HEK293 (cell line): Measurements from ENCODE around the gene RNF212.

Experiments used
- CTCF ChIA-PET: fragments of 350-600 bp; formaldehyde crosslinking; extraction: SDS; loops from one replicate; lab custom pipeline; 2021; ENCODE audit warnings: antibody characterized with exemption; lab: Yijun Ruan, JAX
- POLR2A ChIA-PET: fragments of 300-600 bp; formaldehyde crosslinking; extraction: SDS; loops from one replicate; lab custom pipeline; 2020; ENCODE audit warnings: antibody characterized with exemption, inconsistent platforms; lab: Yijun Ruan, JAX
- H3K27ac ChIP-seq: fragments of 200-500 bp; sonication (Bioruptor generic); 2 replicates; pipeline ENCODE4 v1.5.1; 2014; ENCODE audit warnings: low read depth, low read length, control low read depth, inconsistent platforms; ENCODE audit errors: extremely low read depth
- H3K36me3 ChIP-seq, 2 experiments: fragments of 200-500 bp in 1 of 2; sonication (Bioruptor generic) in 1 of 2; 1 replicate in 1 of 2; 2 replicates in 1 of 2; pipeline ENCODE4 v1.5.1; 2014 to 2017; ENCODE audit warnings: inconsistent platforms in 2 of 2, low read length in 2 of 2; ENCODE audit not compliant: control insufficient read depth in 2 of 2, insufficient read depth in 1 of 2
- H3K4me1 ChIP-seq: fragments of 200-500 bp; sonication (Bioruptor generic); 2 replicates; pipeline ENCODE4 v1.5.1; 2014; ENCODE audit warnings: mild to moderate bottlenecking, low read length, inconsistent platforms; ENCODE audit not compliant: control insufficient read depth, insufficient read depth
- H3K4me3 ChIP-seq: 2 replicates; pipeline ENCODE4 v1.5.1; 2011; ENCODE audit warnings: low read depth, mild to moderate bottlenecking, control low read depth, low read length, moderate library complexity
- H3K9me3 ChIP-seq: fragments of 200-500 bp; sonication (Bioruptor generic); 2 replicates; pipeline ENCODE4 v1.5.1; 2014; ENCODE audit warnings: low read depth, low read length, inconsistent platforms; ENCODE audit not compliant: control insufficient read depth, insufficient read depth
- BCL11A ChIP-seq: fragments of 450-650 bp; formaldehyde crosslinking; IDR thresholded peaks from 2 replicates; pipeline ENCODE4 v1.5.1; 2016; ENCODE audit warnings: low read depth, missing biosample characterization, missing genetic modification characterization
- HOXC10 ChIP-seq: sonication (generic); formaldehyde crosslinking; IDR thresholded peaks from 2 replicates; pipeline ENCODE4 v1.8.1; 2023; ENCODE audit warnings: mild to moderate bottlenecking, missing genetic modification reagents
- ZBTB10 ChIP-seq: fragments of 450-650 bp; formaldehyde crosslinking; IDR thresholded peaks from 2 replicates; pipeline ENCODE4 v1.5.1; 2016; ENCODE audit warnings: missing biosample characterization, missing genetic modification characterization
- ZFP3 ChIP-seq: fragments of 450-650 bp; formaldehyde crosslinking; IDR thresholded peaks from 2 replicates; pipeline ENCODE4 v1.5.1; 2016; ENCODE audit warnings: low read depth, missing biosample characterization, missing genetic modification characterization
- ZFP37 ChIP-seq: fragments of 450-650 bp; formaldehyde crosslinking; IDR thresholded peaks from 2 replicates; pipeline ENCODE4 v1.5.1; 2016; ENCODE audit warnings: missing biosample characterization, missing genetic modification characterization
- ZNF112 ChIP-seq: fragments of 450-650 bp; formaldehyde crosslinking; IDR thresholded peaks from 2 replicates; pipeline ENCODE4 v1.5.0; 2017; ENCODE audit warnings: missing biosample characterization, missing genetic modification characterization
- ZNF114 ChIP-seq: fragments of 450-650 bp; formaldehyde crosslinking; IDR thresholded peaks from 2 replicates; pipeline ENCODE4 v1.5.0; 2017; ENCODE audit warnings: missing biosample characterization, missing genetic modification characterization
- ZNF24 ChIP-seq: fragments of 450-650 bp; formaldehyde crosslinking; IDR thresholded peaks from 2 replicates; pipeline ENCODE4 v1.5.1; 2016; ENCODE audit warnings: missing biosample characterization, missing genetic modification characterization
- ZNF416 ChIP-seq: fragments of 450-650 bp; formaldehyde crosslinking; IDR thresholded peaks from 2 replicates; pipeline ENCODE4 v1.5.1; 2016; ENCODE audit warnings: missing biosample characterization, missing genetic modification characterization
- ZNF529 ChIP-seq: fragments of 450-650 bp; formaldehyde crosslinking; IDR thresholded peaks from 2 replicates; pipeline ENCODE4 v1.5.1; 2017; ENCODE audit warnings: missing genetic modification characterization, missing biosample characterization; ENCODE audit not compliant: insufficient replicate concordance
- ZNF621 ChIP-seq: fragments of 450-650 bp; formaldehyde crosslinking; IDR thresholded peaks from 2 replicates; pipeline ENCODE4 v1.5.1; 2017; ENCODE audit warnings: missing biosample characterization, missing genetic modification characterization
- ZNF664 ChIP-seq: fragments of 450-650 bp; formaldehyde crosslinking; IDR thresholded peaks from 2 replicates; pipeline ENCODE4 v1.5.1; 2016; ENCODE audit warnings: missing biosample characterization, missing genetic modification characterization
- ZNF747 ChIP-seq: fragments of 450-650 bp; formaldehyde crosslinking; IDR thresholded peaks from 2 replicates; pipeline ENCODE4 v1.5.1; 2016; ENCODE audit warnings: missing biosample characterization, missing genetic modification characterization
- ZNF791 ChIP-seq: fragments of 450-650 bp; formaldehyde crosslinking; IDR thresholded peaks from 2 replicates; pipeline ENCODE4 v1.5.1; 2016; ENCODE audit warnings: missing biosample characterization, missing genetic modification characterization
- TF ChIP-seq, protein P1 (sequence below): fragments of 450-650 bp; formaldehyde crosslinking; IDR thresholded peaks from 2 replicates; pipeline ENCODE4 v1.5.1; 2016; ENCODE audit warnings: missing biosample characterization, missing genetic modification characterization, borderline replicate concordance
- TF ChIP-seq, protein P2 (sequence below): fragments of 450-650 bp; formaldehyde crosslinking; IDR thresholded peaks from 2 replicates; pipeline ENCODE4 v1.5.1; 2017; ENCODE audit warnings: missing biosample characterization, missing genetic modification characterization
- TF ChIP-seq, protein P3 (sequence below): fragments of 450-650 bp; formaldehyde crosslinking; IDR thresholded peaks from 2 replicates; pipeline ENCODE4 v1.5.1; 2016; ENCODE audit warnings: missing biosample characterization, missing genetic modification characterization
- TF ChIP-seq, protein P4 (sequence below): fragments of 450-650 bp; formaldehyde crosslinking; IDR thresholded peaks from 2 replicates; pipeline ENCODE4 v1.5.1; 2016; ENCODE audit warnings: missing biosample characterization, missing genetic modification characterization
- TF ChIP-seq, protein P5 (sequence below): fragments of 450-650 bp; formaldehyde crosslinking; IDR thresholded peaks from 2 replicates; pipeline ENCODE4 v1.5.1; 2016; ENCODE audit warnings: missing biosample characterization, missing genetic modification characterization

RNF212 gene

DNA sequence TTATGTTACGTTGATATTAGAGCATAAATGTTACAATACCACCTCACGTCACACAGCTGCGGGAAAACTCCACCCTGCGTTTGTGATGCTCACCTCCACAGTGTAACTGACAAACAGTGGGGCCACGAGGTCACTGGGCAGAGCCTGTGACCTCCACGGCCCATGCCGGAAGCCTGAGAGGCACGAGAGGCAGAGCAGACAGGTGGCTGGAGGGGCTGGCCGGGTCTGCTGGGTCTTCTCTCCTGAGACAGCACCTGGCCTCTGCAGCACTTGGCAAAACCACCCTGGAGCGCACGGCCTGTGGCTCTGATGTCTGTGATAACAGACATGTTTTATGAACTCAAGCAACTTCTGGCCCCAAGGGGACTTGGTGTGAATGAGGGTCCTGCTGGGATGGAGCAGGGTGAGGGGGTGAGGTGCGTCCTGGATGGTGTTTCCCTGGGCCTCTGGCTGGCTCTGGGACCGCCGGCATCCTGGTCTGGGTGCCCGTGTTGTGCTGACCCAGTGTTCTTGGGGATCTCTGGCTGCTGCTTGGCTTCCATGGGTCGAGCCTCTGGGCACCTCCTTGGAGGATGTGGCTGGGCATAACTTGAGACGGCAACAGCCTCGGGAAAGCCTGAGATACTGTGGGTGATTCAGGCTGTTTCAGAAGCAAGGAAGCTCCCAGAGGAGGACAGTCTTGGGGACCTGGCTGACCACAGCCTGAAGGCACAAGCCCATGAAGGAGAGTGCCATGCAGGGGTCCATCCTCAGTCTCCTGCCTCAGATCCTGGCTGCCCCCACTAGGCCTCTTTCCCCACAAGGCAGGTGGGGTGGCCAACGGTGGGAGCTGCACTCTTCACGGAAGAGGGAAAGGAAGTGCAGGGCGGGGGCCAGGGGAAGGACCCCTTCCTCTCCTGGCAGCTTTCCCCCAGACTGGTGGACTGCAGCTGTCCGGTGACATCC, 19.7 kb downstream of the RNF212 start:
- H3K36me3 ChIP-seq: no peaks in the 10 kb centered on the region
- no peak overlapping the region for H3K27ac ChIP-seq
- TF ChIP-seq, protein P1, sequence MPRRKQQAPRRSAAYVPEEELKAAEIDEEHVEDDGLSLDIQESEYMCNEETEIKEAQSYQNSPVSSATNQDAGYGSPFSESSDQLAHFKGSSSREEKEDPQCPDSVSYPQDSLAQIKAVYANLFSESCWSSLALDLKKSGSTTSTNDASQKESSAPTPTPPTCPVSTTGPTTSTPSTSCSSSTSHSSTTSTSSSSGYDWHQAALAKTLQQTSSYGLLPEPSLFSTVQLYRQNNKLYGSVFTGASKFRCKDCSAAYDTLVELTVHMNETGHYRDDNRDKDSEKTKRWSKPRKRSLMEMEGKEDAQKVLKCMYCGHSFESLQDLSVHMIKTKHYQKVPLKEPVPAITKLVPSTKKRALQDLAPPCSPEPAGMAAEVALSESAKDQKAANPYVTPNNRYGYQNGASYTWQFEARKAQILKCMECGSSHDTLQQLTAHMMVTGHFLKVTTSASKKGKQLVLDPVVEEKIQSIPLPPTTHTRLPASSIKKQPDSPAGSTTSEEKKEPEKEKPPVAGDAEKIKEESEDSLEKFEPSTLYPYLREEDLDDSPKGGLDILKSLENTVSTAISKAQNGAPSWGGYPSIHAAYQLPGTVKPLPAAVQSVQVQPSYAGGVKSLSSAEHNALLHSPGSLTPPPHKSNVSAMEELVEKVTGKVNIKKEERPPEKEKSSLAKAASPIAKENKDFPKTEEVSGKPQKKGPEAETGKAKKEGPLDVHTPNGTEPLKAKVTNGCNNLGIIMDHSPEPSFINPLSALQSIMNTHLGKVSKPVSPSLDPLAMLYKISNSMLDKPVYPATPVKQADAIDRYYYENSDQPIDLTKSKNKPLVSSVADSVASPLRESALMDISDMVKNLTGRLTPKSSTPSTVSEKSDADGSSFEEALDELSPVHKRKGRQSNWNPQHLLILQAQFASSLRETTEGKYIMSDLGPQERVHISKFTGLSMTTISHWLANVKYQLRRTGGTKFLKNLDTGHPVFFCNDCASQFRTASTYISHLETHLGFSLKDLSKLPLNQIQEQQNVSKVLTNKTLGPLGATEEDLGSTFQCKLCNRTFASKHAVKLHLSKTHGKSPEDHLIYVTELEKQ (tag by site-specific recombination): no peak
- TF ChIP-seq, protein P2, sequence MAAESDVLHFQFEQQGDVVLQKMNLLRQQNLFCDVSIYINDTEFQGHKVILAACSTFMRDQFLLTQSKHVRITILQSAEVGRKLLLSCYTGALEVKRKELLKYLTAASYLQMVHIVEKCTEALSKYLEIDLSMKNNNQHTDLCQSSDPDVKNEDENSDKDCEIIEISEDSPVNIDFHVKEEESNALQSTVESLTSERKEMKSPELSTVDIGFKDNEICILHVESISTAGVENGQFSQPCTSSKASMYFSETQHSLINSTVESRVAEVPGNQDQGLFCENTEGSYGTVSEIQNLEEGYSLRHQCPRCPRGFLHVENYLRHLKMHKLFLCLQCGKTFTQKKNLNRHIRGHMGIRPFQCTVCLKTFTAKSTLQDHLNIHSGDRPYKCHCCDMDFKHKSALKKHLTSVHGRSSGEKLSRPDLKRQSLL: no peak
- TF ChIP-seq, protein P3, sequence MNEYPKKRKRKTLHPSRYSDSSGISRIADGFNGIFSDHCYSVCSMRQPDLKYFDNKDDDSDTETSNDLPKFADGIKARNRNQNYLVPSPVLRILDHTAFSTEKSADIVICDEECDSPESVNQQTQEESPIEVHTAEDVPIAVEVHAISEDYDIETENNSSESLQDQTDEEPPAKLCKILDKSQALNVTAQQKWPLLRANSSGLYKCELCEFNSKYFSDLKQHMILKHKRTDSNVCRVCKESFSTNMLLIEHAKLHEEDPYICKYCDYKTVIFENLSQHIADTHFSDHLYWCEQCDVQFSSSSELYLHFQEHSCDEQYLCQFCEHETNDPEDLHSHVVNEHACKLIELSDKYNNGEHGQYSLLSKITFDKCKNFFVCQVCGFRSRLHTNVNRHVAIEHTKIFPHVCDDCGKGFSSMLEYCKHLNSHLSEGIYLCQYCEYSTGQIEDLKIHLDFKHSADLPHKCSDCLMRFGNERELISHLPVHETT (tag by site-specific recombination): no peak
- TF ChIP-seq ZBTB10 (no peak), ZNF114 (tag by site-specific recombination) (no peak), ZNF621 (tag by site-specific recombination) (no peak), ZNF529 (tag by site-specific recombination) (no peak), ZNF24 (tag by site-specific recombination) (no peak), HOXC10 (CRISPR knock-in tag) (no peak), ZFP3 (no peak), ZFP37 (tag by site-specific recombination) (no peak), BCL11A (no peak), ZNF747 (tag by site-specific recombination) (no peak), ZNF791 (tag by site-specific recombination) (no peak), ZNF416 (tag by site-specific recombination) (no peak)
- TF ChIP-seq, all 188 proteins: peak for 0
- POLR2A ChIA-PET: no interaction called here
- Histone ChIP-seq H3K4me1 (no peaks in the 10 kb centered on the region), H3K9me3 (no peaks in the 10 kb centered on the region), H3K4me3 (no peak overlapping the region)
- CTCF ChIA-PET: interaction anchor here (0.7 to 1.1 kb wide), 4 partner anchors 8 to 37 kb away, joined by 3 to 5 read pairs (median 3); no protein-coding TSS in a partner anchor

- no peak overlapping the region for H3K27ac ChIP-seq
- no peaks in the 10 kb centered on the region for H3K36me3 ChIP-seq
- POLR2A ChIA-PET: no interaction called here
- CTCF ChIA-PET: interaction anchor here (0.7 to 1.1 kb wide), 4 partner anchors 9 to 38 kb away, joined by 3 to 5 read pairs (median 3); no protein-coding TSS in a partner anchor
- H3K4me3 ChIP-seq: no peak overlapping the region
- H3K4me1 ChIP-seq: no peaks in the 10 kb centered on the region
- H3K9me3 ChIP-seq: no peaks in the 10 kb centered on the region
- TF ChIP-seq, protein P4, sequence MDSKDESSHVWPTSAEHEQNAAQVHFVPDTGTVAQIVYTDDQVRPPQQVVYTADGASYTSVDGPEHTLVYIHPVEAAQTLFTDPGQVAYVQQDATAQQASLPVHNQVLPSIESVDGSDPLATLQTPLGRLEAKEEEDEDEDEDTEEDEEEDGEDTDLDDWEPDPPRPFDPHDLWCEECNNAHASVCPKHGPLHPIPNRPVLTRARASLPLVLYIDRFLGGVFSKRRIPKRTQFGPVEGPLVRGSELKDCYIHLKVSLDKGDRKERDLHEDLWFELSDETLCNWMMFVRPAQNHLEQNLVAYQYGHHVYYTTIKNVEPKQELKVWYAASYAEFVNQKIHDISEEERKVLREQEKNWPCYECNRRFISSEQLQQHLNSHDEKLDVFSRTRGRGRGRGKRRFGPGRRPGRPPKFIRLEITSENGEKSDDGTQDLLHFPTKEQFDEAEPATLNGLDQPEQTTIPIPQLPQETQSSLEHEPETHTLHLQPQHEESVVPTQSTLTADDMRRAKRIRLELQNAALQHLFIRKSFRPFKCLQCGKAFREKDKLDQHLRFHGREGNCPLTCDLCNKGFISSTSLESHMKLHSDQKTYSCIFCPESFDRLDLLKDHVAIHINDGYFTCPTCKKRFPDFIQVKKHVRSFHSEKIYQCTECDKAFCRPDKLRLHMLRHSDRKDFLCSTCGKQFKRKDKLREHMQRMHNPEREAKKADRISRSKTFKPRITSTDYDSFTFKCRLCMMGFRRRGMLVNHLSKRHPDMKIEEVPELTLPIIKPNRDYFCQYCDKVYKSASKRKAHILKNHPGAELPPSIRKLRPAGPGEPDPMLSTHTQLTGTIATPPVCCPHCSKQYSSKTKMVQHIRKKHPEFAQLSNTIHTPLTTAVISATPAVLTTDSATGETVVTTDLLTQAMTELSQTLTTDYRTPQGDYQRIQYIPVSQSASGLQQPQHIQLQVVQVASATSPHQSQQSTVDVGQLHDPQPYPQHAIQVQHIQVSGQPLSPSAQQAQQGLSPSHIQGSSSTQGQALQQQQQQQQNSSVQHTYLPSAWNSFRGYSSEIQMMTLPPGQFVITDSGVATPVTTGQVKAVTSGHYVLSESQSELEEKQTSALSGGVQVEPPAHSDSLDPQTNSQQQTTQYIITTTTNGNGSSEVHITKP (tag by site-specific recombination): no peak
- TF ChIP-seq ZNF664 (tag by site-specific recombination) (no peak), ZNF112 (tag by site-specific recombination) (no peak)
- TF ChIP-seq, protein P5, sequence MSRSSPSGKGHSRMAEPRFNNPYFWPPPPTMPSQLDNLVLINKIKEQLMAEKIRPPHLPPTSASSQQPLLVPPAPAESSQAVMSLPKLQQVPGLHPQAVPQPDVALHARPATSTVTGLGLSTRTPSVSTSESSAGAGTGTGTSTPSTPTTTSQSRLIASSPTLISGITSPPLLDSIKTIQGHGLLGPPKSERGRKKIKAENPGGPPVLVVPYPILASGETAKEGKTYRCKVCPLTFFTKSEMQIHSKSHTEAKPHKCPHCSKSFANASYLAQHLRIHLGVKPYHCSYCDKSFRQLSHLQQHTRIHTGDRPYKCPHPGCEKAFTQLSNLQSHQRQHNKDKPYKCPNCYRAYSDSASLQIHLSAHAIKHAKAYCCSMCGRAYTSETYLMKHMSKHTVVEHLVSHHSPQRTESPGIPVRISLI (tag by site-specific recombination): no peak
Measured at GRCh38 chr4:1092983-1093361, 20.4 kb downstream of the RNF212 start.
